H9 (cell line): ENCODE data around the gene CDC25A. TPM values are rescaled to one million over a fixed set of nuclear protein-coding genes. Genes with fewer than 3 reads are reported as not detected.

Source experiments
- DNase-seq: peaks from one replicate; pipeline ENCODE4 v3.0.0-alpha.2; 2017
- H2AFZ ChIP-seq: one replicate; pipeline ENCODE4 v1.6.1; 2013; ENCODE audit warnings: mild to moderate bottlenecking, low read length, control low read depth, moderate library complexity
- H2AK5ac ChIP-seq: 2 replicates; pipeline ENCODE4 v1.6.1; 2013; ENCODE audit warnings: low read length, control low read depth, mixed read lengths; ENCODE audit not compliant: insufficient read length
- H2BK120ac ChIP-seq: one replicate; pipeline ENCODE4 v1.6.1; 2013; ENCODE audit warnings: low read depth, mild to moderate bottlenecking, low read length, control low read depth, inconsistent platforms; ENCODE audit not compliant: poor library complexity, severe bottlenecking
- H2BK12ac ChIP-seq: 2 replicates; pipeline ENCODE4 v1.6.1; 2013; ENCODE audit warnings: low read length, control low read depth, mixed read lengths, low read depth; ENCODE audit not compliant: insufficient read length
- H2BK15ac ChIP-seq: 2 replicates; pipeline ENCODE4 v1.6.1; 2013; ENCODE audit warnings: low read depth, low read length, control low read depth
- H2BK20ac ChIP-seq: one replicate; pipeline ENCODE4 v1.6.1; 2013; ENCODE audit warnings: low read depth, mild to moderate bottlenecking, low read length, control low read depth, inconsistent platforms; ENCODE audit not compliant: poor library complexity, severe bottlenecking
- H2BK5ac ChIP-seq: 2 replicates; pipeline ENCODE4 v1.6.1; 2013; ENCODE audit warnings: low read length, control low read depth, mixed read lengths; ENCODE audit not compliant: insufficient read length
- H3K14ac ChIP-seq: 2 replicates; pipeline ENCODE4 v1.6.1; 2013; ENCODE audit warnings: low read length, control low read depth; ENCODE audit not compliant: insufficient read depth
- H3K18ac ChIP-seq: 2 replicates; pipeline ENCODE4 v1.6.1; 2013; ENCODE audit warnings: low read depth, mild to moderate bottlenecking, mixed read lengths, low read length, control low read depth; ENCODE audit not compliant: insufficient read length
- H3K23ac ChIP-seq: 2 replicates; pipeline ENCODE4 v1.6.1; 2013; ENCODE audit warnings: low read length, control low read depth, mixed read lengths, low read depth; ENCODE audit not compliant: insufficient read length
- H3K23me2 ChIP-seq: 2 replicates; pipeline ENCODE4 v1.6.1; 2013; ENCODE audit warnings: low read depth, mild to moderate bottlenecking, mixed read lengths, low read length, control low read depth; ENCODE audit not compliant: insufficient read length, poor library complexity, severe bottlenecking
- H3K27ac ChIP-seq: 2 replicates; pipeline ENCODE4 v1.5.1; 2013; ENCODE audit warnings: low read length, control low read depth, mixed read lengths, low read depth; ENCODE audit not compliant: insufficient read length
- H3K27me3 ChIP-seq: 2 replicates; pipeline ENCODE4 v1.6.1; 2013; ENCODE audit warnings: low read length, control low read depth, inconsistent platforms; ENCODE audit not compliant: insufficient read depth
- H3K4ac ChIP-seq: 2 replicates; pipeline ENCODE4 v1.6.1; 2013; ENCODE audit warnings: low read depth, mild to moderate bottlenecking, control low read depth, inconsistent platforms, low read length, moderate library complexity
- H3K4me1 ChIP-seq: 2 replicates; pipeline ENCODE4 v1.6.1; 2013; ENCODE audit warnings: low read length, control low read depth, inconsistent platforms; ENCODE audit not compliant: insufficient read depth
- H3K4me2 ChIP-seq: 2 replicates; pipeline ENCODE4 v1.6.1; 2013; ENCODE audit warnings: low read length, control low read depth, mixed read lengths; ENCODE audit not compliant: insufficient read length, insufficient read depth
- H3K56ac ChIP-seq: 2 replicates; pipeline ENCODE4 v1.6.1; 2013; ENCODE audit warnings: low read depth, mild to moderate bottlenecking, mixed read lengths, low read length, control low read depth; ENCODE audit not compliant: insufficient read length
- H3K79me1 ChIP-seq: 2 replicates; pipeline ENCODE4 v1.6.1; 2013; ENCODE audit warnings: low read depth, mild to moderate bottlenecking, moderate library complexity, low read length, control low read depth, inconsistent platforms; ENCODE audit not compliant: insufficient read depth, poor library complexity, severe bottlenecking
- H3K79me2 ChIP-seq: 2 replicates; pipeline ENCODE4 v1.6.1; 2013; ENCODE audit warnings: low read length, control low read depth, inconsistent platforms; ENCODE audit not compliant: insufficient read depth
- H3K9ac ChIP-seq: 2 replicates; pipeline ENCODE4 v1.6.1; 2013; ENCODE audit warnings: low read length, control low read depth, mixed read lengths; ENCODE audit not compliant: insufficient read length; ENCODE audit errors: extremely low read depth
- H3K9me3 ChIP-seq: one replicate; pipeline ENCODE4 v1.6.1; 2013; ENCODE audit warnings: low read depth, low read length, inconsistent platforms; ENCODE audit not compliant: control insufficient read depth
- H3T11ph ChIP-seq: one replicate; pipeline ENCODE4 v1.6.1; 2013; ENCODE audit warnings: mild to moderate bottlenecking, low read length, control low read depth, inconsistent platforms
- H4K20me1 ChIP-seq: one replicate; pipeline ENCODE4 v1.6.1; 2013; ENCODE audit not compliant: control insufficient read depth, insufficient read length, insufficient read depth
- H4K5ac ChIP-seq: 2 replicates; pipeline ENCODE4 v1.6.1; 2013; ENCODE audit warnings: low read depth, mild to moderate bottlenecking, mixed read lengths, low read length, control low read depth; ENCODE audit not compliant: insufficient read length
- H4K8ac ChIP-seq: replicated peaks from 2 replicates; pipeline ENCODE4 v1.6.1; 2013; ENCODE audit warnings: low read length, control low read depth, mixed read lengths, low read depth; ENCODE audit not compliant: insufficient read length
- H4K91ac ChIP-seq: 2 replicates; pipeline ENCODE4 v1.6.1; 2013; ENCODE audit warnings: low read depth, mild to moderate bottlenecking, moderate library complexity, mixed read lengths, low read length, control low read depth; ENCODE audit not compliant: insufficient read length
- H3K27ac Mint-ChIP-seq, 3 experiments: 2 replicates in 2 of 3; 3 replicates in 1 of 3; pipeline ENCODE4 v1.8.0; 2020 to 2021; ENCODE audit warnings: mixed read lengths in 3 of 3, mild to moderate bottlenecking in 1 of 3, moderate library complexity in 1 of 3
- H3K27me3 Mint-ChIP-seq: 2 replicates; pipeline ENCODE4 v1.8.0; 2021; ENCODE audit warnings: low read depth, mild to moderate bottlenecking, moderate library complexity, mixed read lengths
- H3K36me3 Mint-ChIP-seq, 3 experiments: 2 replicates in 2 of 3; 3 replicates in 1 of 3; pipeline ENCODE4 v1.8.0; 2020 to 2021; ENCODE audit warnings: low read depth in 3 of 3, mixed read lengths in 3 of 3; ENCODE audit not compliant: insufficient read depth in 1 of 3
- H3K4me1 Mint-ChIP-seq, 2 experiments: 2 replicates each; pipeline ENCODE4 v1.8.0; 2020; ENCODE audit warnings: mixed read lengths in 2 of 2
- H3K4me3 Mint-ChIP-seq, 2 experiments: 2 replicates in 1 of 2; 3 replicates in 1 of 2; pipeline ENCODE4 v1.8.0; 2020 to 2021; ENCODE audit warnings: mild to moderate bottlenecking in 2 of 2, mixed read lengths in 2 of 2, moderate library complexity in 1 of 2
- H3K9me3 Mint-ChIP-seq, 2 experiments: 2 replicates in 1 of 2; 3 replicates in 1 of 2; pipeline ENCODE4 v1.8.0; 2020; ENCODE audit warnings: mild to moderate bottlenecking in 2 of 2, mixed read lengths in 2 of 2, moderate library complexity in 1 of 2
- CTCF ChIP-seq: fragments of 200-600 bp; sonication (generic); conservative IDR thresholded peaks from 3 replicates; pipeline ENCODE4 v1.8.0; 2021; ENCODE audit warnings: antibody characterized with exemption, mild to moderate bottlenecking
- WGBS: extraction: QIAGEN DNeasy Blood & Tissue Kit; methylation state at CpG from one replicate; pipeline ENCODE4 v1.1.7; 2013; ENCODE audit warnings: missing lambda C conversion rate, low lambda C conversion rate, mixed read lengths; ENCODE audit not compliant: insufficient read length; ENCODE audit errors: extremely low coverage; 5-methylcytosine and 5-hydroxymethylcytosine counted together
- total RNA-seq: library from RNA; stranded (reverse); gene quantifications from 2 replicates; pipeline ENCODE4 v1.2.1, GENCODE V29; 2021

Gene CDC25A
- total RNA-seq, 1 experiment from 2014 or later: 83.3 TPM

GRCh38 chr3:48120223-48120622 is 68.0 kb downstream of the CDC25A start:
- Histone ChIP-seq H4K91ac (no peak overlapping the region), H3K27me3 (no peaks in the 10 kb centered on the region), H2AFZ (no peak overlapping the region), H3K9me3 (no peaks in the 10 kb centered on the region), H3K79me2 (no peaks in the 10 kb centered on the region), H4K8ac (no peak overlapping the region), H3K14ac (no peak overlapping the region), H3K4me2 (no peak overlapping the region), H4K5ac (no peak overlapping the region), H2BK15ac (no peak overlapping the region), H2BK120ac (no peak overlapping the region), H2AK5ac (no peak overlapping the region), H3K79me1 (no peaks in the 10 kb centered on the region), H3K4ac (no peak overlapping the region), H3K4me1 (no peaks in the 10 kb centered on the region), H2BK20ac (no peak overlapping the region), H3K23me2 (no peaks in the 10 kb centered on the region), H4K20me1 (no peaks in the 10 kb centered on the region), H3K9ac (no peak overlapping the region), H2BK5ac (no peak overlapping the region), H2BK12ac (no peak overlapping the region), H3K18ac (no peak overlapping the region), H3K56ac (no peak overlapping the region), H3K23ac (no peak overlapping the region), H3T11ph (no peak overlapping the region), H3K27ac (no peak overlapping the region)
- Mint-ChIP-seq H3K27me3 (0 out of 2 replicates have a peak, but pooled peaks cover 1% of the 10 kb centered on the region), H3K36me3 (no peaks in the 10 kb centered on the region), H3K4me1 (peaks cover 22% of the 10 kb centered on the region in 2 experiments), H3K9me3 (no peaks in the 10 kb centered on the region), H3K4me3 (no peak overlapping the region), H3K27ac (no peak overlapping the region)
- no peak for TF ChIP-seq CTCF
- DNase-seq: no peak
- no CpG with 5 or more reads among the region's 1 CpG for WGBS
